ENCODE measurements around the gene ZNF764.
A peak's percentile ranks its signal among the peaks of the same experiment; 100 is the strongest.
"Not testable (repeated sequence)": the region's sequence is repeated elsewhere in the genome, so short reads cannot be mapped to it uniquely, and the experiment has no call there.

Gene ZNF764

DNA sequence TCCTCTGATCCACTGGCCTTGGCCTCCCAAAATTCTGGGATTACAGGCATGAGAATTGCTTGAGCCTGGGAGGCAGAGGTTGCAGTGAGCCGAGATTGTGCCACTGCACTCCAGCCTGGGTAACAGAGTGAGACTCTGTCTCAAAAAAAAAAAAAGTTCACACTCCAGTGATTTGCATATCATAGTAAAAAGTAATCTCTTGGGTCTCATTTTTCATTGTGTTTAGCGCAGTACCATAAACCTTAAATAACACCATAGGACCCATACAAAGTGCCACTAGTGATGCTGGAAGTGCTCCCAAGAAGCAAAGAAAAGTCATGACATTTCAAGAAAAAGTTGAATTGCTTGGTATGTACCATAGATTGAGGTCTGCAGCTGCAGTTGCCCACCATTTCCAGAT is 31.4 kb upstream of the ZNF764 start:
- not testable (repeated sequence) for H4K20me1 ChIP-seq (ENCODE audit: insufficient read depth, low read length)
- peaks cover 27% of the 10 kb centered on the region for H3K4me1 ChIP-seq (ENCODE audit: insufficient read depth, low read length)

DNA sequence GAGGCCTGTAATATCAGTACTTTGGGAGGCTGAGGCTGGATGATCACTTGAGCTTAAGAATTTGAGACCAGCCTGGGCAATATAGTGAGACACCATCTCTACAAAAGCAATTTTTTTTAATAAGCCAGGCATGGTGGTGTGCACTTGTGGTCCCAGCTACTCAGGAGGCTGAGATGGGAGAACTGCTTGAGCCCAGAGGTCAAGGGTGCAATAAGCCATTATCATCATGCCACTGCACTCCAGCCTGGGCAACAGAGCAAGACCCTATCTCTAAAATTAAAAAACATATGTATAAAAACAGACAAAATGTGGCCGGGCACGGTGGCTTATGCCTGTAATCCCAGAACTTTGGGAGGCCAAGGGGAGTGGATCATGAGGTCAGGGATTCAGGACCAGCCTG is 30.5 kb upstream of the ZNF764 start:
- TF ChIP-seq, protein P1, sequence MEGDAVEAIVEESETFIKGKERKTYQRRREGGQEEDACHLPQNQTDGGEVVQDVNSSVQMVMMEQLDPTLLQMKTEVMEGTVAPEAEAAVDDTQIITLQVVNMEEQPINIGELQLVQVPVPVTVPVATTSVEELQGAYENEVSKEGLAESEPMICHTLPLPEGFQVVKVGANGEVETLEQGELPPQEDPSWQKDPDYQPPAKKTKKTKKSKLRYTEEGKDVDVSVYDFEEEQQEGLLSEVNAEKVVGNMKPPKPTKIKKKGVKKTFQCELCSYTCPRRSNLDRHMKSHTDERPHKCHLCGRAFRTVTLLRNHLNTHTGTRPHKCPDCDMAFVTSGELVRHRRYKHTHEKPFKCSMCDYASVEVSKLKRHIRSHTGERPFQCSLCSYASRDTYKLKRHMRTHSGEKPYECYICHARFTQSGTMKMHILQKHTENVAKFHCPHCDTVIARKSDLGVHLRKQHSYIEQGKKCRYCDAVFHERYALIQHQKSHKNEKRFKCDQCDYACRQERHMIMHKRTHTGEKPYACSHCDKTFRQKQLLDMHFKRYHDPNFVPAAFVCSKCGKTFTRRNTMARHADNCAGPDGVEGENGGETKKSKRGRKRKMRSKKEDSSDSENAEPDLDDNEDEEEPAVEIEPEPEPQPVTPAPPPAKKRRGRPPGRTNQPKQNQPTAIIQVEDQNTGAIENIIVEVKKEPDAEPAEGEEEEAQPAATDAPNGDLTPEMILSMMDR (IDR thresholded peaks at IDR 0.05; ENCODE audit: borderline replicate concordance, extremely low read depth, low read length, poor library complexity, severe bottlenecking): no peak
- TF ChIP-seq EZH2 (IDR thresholded peaks at IDR 0.05; ENCODE audit: borderline replicate concordance, low read depth, low read length, severe bottlenecking): no peak
- no peak overlapping the region for H2AFZ ChIP-seq (ENCODE audit: low read depth, low read length)
- H3K79me2 ChIP-seq (ENCODE audit: insufficient read depth, low read length): peaks cover 43% of the 10 kb centered on the region
- peaks cover 37% of the 10 kb centered on the region for H3K4me1 ChIP-seq (ENCODE audit: insufficient read depth, low read length)
- ATAC-seq (ENCODE audit: insufficient read depth, low read depth) (no peak), DNase-seq (no peak)
- no peak overlapping the region for H3K4me3 ChIP-seq (ENCODE audit: low read depth in 1 of 2, low read length in 2 of 2)
- peaks cover 21% of the 10 kb centered on the region for H3K36me3 ChIP-seq (ENCODE audit: insufficient read depth, low read length)
- no peaks in the 10 kb centered on the region for H3K9me3 ChIP-seq (ENCODE audit: insufficient read depth, low read length, severe bottlenecking)
- H4K20me1 ChIP-seq (ENCODE audit: insufficient read depth, low read length): no peaks in the 10 kb centered on the region
- H3K4me2 ChIP-seq (ENCODE audit: insufficient read depth, low read length): no peak overlapping the region
- no peak overlapping the region for H3K9ac ChIP-seq (ENCODE audit: low read depth, low read length)
- H3K27me3 ChIP-seq (ENCODE audit: insufficient read depth, low read length, poor library complexity): no peaks in the 10 kb centered on the region
- H3K27ac ChIP-seq (ENCODE audit: low read length): no peak overlapping the region

More for the DNA sequence above, 31.4 kb upstream of the ZNF764 start:
- not testable (repeated sequence) for ATAC-seq (ENCODE audit: insufficient read depth, low read depth); H3K27ac ChIP-seq (ENCODE audit: low read length); H3K9ac ChIP-seq (ENCODE audit: low read depth, low read length); H3K4me3 ChIP-seq (ENCODE audit: low read depth in 1 of 2, low read length in 2 of 2); H3K4me2 ChIP-seq (ENCODE audit: insufficient read depth, low read length); H3K27me3 ChIP-seq (ENCODE audit: insufficient read depth, low read length, poor library complexity); DNase-seq; H3K9me3 ChIP-seq (ENCODE audit: insufficient read depth, low read length, severe bottlenecking); H2AFZ ChIP-seq (ENCODE audit: low read depth, low read length)
- peaks cover 35% of the 10 kb centered on the region for H3K79me2 ChIP-seq (ENCODE audit: insufficient read depth, low read length)
- H3K36me3 ChIP-seq (ENCODE audit: insufficient read depth, low read length): peaks cover 17% of the 10 kb centered on the region

DNA sequence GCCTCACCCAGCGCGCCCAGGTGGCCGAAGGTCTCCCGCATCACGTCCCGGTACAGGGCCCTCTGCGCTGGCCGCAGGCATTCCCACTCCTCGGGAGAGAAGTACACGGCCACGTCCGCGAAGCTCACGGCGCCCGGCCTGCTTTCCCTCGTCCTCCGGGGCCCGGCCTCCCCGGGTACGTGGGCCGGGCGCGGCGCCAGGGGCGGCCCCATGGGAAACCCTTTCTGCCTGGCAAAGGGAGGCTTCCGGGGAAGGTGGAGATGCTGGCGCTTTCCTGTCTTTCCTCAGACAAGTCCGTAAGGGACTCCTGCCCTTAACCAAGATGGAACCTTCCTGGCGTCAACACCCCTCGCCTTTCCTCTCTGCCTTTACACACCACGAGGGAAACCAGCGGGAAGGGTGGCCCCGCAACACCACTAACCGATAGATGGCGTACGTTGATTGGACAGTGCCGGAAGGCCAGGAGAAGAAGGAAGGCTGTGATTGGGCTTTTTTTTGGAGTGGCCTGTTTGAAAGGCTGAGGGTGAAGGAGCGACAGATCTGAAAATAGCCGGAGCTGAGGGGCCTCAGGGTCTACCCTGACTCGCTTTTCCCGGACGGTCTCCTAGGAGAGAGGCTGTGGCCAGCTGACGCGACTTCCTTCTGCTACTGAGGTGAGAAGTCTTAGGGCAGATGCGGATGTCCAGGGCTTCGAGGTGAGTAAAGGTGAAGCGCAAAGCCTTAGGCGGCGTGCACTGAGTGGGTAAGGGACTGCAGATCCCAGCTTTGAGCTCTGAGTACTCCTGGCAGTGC is 27.4 kb upstream of the ZNF764 start, which contains the start of gene ZNF785:
TSS of gene ZNF785 (minus strand) at position 298 of the 792 bp plus-strand sequence. CDS start at position 212, 86 bp downstream.
- peak within 1 kb of the TSS; percentile 97 for H3K9ac ChIP-seq (ENCODE audit: low read depth, low read length)
- DNase-seq: peak; percentile 99

DNA sequence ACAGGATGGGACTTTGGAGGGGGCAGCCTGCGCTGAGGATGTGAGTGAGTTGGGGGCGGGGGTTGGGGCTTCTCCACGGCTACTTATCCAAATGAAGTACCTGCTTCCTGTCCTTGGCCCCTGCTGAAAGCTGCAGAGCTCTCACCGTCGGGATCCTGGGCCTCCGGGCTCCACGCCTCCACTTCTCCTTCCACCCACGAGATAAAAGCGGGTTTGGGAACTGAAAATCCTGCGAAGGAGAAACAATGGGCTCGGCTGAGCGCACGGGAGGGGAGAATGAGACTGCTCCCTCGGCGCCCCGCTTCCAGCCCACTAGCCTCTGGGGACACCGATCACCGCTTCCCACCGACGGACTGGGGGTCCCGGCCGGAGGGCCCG is 26.8 kb upstream of the ZNF764 start:
- Histone ChIP-seq H4K20me1 (ENCODE audit: insufficient read depth, low read length) (peaks cover 4% of the 10 kb centered on the region; the same call in 1 of the 2 replicates), H3K27ac (ENCODE audit: low read length) (peak overlapping the region; percentile 92), H3K79me2 (ENCODE audit: insufficient read depth, low read length) (peaks cover 73% of the 10 kb centered on the region), H3K36me3 (ENCODE audit: insufficient read depth, low read length) (peaks cover 46% of the 10 kb centered on the region), H3K4me3 (ENCODE audit: low read depth in 1 of 2, low read length in 2 of 2) (peak overlapping the region; percentile 82 to 90), H2AFZ (ENCODE audit: low read depth, low read length) (peak overlapping the region; percentile 80), H3K27me3 (ENCODE audit: insufficient read depth, low read length, poor library complexity) (no peaks in the 10 kb centered on the region), H3K9me3 (ENCODE audit: insufficient read depth, low read length, severe bottlenecking) (no peaks in the 10 kb centered on the region), H3K4me2 (ENCODE audit: insufficient read depth, low read length) (peak overlapping the region; percentile 81), H3K4me1 (ENCODE audit: insufficient read depth, low read length) (peaks cover 60% of the 10 kb centered on the region), H3K9ac (ENCODE audit: low read depth, low read length) (peak overlapping the region; percentile 97)
- DNase-seq (peak; percentile 65), ATAC-seq (ENCODE audit: insufficient read depth, low read depth) (peak; percentile 31)
- TF ChIP-seq, protein P1 (IDR thresholded peaks at IDR 0.05; ENCODE audit: borderline replicate concordance, extremely low read depth, low read length, poor library complexity, severe bottlenecking): no peak
- no peak for TF ChIP-seq EZH2 (IDR thresholded peaks at IDR 0.05; ENCODE audit: borderline replicate concordance, low read depth, low read length, severe bottlenecking)

More for the DNA sequence above, 27.4 kb upstream of the ZNF764 start, which contains the start of gene ZNF785:
- peak; percentile 93 for ATAC-seq (ENCODE audit: insufficient read depth, low read depth)
- Histone ChIP-seq H4K20me1 (ENCODE audit: insufficient read depth, low read length) (peaks cover 4% of the 10 kb centered on the region; the same call in 1 of the 2 replicates), H3K4me1 (ENCODE audit: insufficient read depth, low read length) (peaks cover 60% of the 10 kb centered on the region), H3K79me2 (ENCODE audit: insufficient read depth, low read length) (peaks cover 72% of the 10 kb centered on the region), H2AFZ (ENCODE audit: low read depth, low read length) (peak within 1 kb of the TSS; percentile 80), H3K36me3 (ENCODE audit: insufficient read depth, low read length) (peaks cover 46% of the 10 kb centered on the region), H3K4me3 (ENCODE audit: low read depth in 1 of 2, low read length in 2 of 2) (peak within 1 kb of the TSS; percentile 82 to 90), H3K27me3 (ENCODE audit: insufficient read depth, low read length, poor library complexity) (no peaks in the 10 kb centered on the region), H3K27ac (ENCODE audit: low read length) (peak within 1 kb of the TSS; percentile 92), H3K9me3 (ENCODE audit: insufficient read depth, low read length, severe bottlenecking) (no peaks in the 10 kb centered on the region), H3K4me2 (ENCODE audit: insufficient read depth, low read length) (peak within 1 kb of the TSS; percentile 81)
- TF ChIP-seq EZH2 (IDR thresholded peaks at IDR 0.05; ENCODE audit: borderline replicate concordance, low read depth, low read length, severe bottlenecking): no peak
- TF ChIP-seq, protein P1 (IDR thresholded peaks at IDR 0.05; ENCODE audit: borderline replicate concordance, extremely low read depth, low read length, poor library complexity, severe bottlenecking): peak; percentile 47

All from DND-41 (cell line).